NOMO-1 (cell line): ENCODE results near the gene TRMT6.

ENCODE experiments used
- DNase-seq, 2 experiments: peaks; one replicate each; lab custom pipeline; 2025; ENCODE audit not compliant: unreplicated experiment in 2 of 2; lab: John Stamatoyannopoulos, UW

The TRMT6 gene

GRCh38 chr20:5949943-5950270 lies 426 bp downstream of the TRMT6 start:
- no peak for DNase-seq

GRCh38 chr20:5947276-5947675 lies 3.1 kb downstream of the TRMT6 start:
- peak; percentile 51 to 76 for DNase-seq

GRCh38 chr20:5945963-5946362 lies 4.4 kb downstream of the TRMT6 start:
- peak; percentile 8 to 13 for DNase-seq

- DNase-seq, result no peak
These were observed 11.8 kb downstream of the TRMT6 start for GRCh38 chr20:5938456-5939029.

GRCh38 chr20:5936238-5936637 lies 14.1 kb downstream of the TRMT6 start:
- no peak for DNase-seq

GRCh38 chr20:5935384-5935783 lies 14.9 kb downstream of the TRMT6 start:
- no peak for DNase-seq

GRCh38 chr20:5933802-5934436 lies 16.4 kb downstream of the TRMT6 start:
- peak; percentile 13 to 28 for DNase-seq

- no peak for DNase-seq
These were observed 17.5 kb downstream of the TRMT6 start for GRCh38 chr20:5932796-5933195.

GRCh38 chr20:5931411-5931810 lies 18.9 kb downstream of the TRMT6 start:
- DNase-seq, result no peak

- DNase-seq, result no peak
These were observed 21.3 kb downstream of the TRMT6 start for GRCh38 chr20:5928836-5929715.

GRCh38 chr20:5927749-5928462 lies 22.4 kb downstream of the TRMT6 start:
- DNase-seq, result no peak

- DNase-seq, result no peak
These were observed 24.8 kb downstream of the TRMT6 start for GRCh38 chr20:5925551-5925950.

- peak; percentile 5 to 61 for DNase-seq
These were observed 26.8 kb downstream of the TRMT6 start for GRCh38 chr20:5923493-5923892.

- DNase-seq, result no peak
These were observed 29.8 kb downstream of the TRMT6 start for GRCh38 chr20:5920581-5920980.

GRCh38 chr20:5919626-5920544 lies 30.4 kb downstream of the TRMT6 start:
- no peak for DNase-seq

GRCh38 chr20:5918856-5919625 lies 31.3 kb downstream of the TRMT6 start:
- peak; percentile 17 to 24 for DNase-seq

- no peak for DNase-seq
These were observed 35.5 kb downstream of the TRMT6 start for GRCh38 chr20:5914859-5915258.

- DNase-seq, result no peak
These were observed 37.2 kb downstream of the TRMT6 start for GRCh38 chr20:5913166-5913565.

GRCh38 chr20:5910186-5910585 lies 40.1 kb downstream of the TRMT6 start:
- DNase-seq, result no peak

GRCh38 chr20:5908981-5909380 lies 41.4 kb downstream of the TRMT6 start:
- DNase-seq, result no peak
